Fibroblast of the conjunctiva (primary cell): ENCODE data around the gene ADAMTS14.
A peak's percentile ranks its signal among the peaks of the same experiment; 100 is the strongest.
"Not testable (repeated sequence)": the region's sequence is repeated elsewhere in the genome, so short reads cannot be mapped to it uniquely, and the experiment has no call there.

Source experiments
- DNase-seq: peaks from one replicate; pipeline ENCODE4 v3.0.0-alpha.2; 2010; ENCODE audit warnings: low read depth

ADAMTS14 gene

DNA sequence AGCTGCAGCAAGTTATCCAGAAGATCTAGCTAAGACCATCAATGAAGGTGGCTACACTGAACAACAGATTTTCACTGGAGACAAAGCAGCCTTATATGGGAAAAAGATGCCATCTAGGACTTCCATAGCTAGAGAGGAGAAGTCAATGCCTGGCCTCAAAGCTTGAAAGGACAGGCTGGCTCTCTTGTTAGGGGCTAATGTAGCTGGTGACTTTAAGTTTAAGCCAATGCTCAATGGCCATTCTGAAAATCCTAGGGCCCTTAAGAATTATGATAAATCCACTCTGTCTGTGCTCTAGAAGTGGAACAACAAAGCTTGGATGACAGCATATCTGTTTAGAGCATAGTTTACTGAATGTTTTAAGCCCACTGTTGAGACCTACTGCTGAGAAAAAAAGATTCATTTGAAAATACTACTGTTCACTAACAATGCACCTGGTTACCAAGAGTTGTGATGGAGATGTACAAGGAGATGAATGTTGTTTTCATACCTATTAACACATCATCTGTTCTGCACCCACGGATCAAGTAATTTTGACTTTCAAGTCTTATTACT is 13.6 kb upstream of the ADAMTS14 start:
- no peak for DNase-seq

DNA sequence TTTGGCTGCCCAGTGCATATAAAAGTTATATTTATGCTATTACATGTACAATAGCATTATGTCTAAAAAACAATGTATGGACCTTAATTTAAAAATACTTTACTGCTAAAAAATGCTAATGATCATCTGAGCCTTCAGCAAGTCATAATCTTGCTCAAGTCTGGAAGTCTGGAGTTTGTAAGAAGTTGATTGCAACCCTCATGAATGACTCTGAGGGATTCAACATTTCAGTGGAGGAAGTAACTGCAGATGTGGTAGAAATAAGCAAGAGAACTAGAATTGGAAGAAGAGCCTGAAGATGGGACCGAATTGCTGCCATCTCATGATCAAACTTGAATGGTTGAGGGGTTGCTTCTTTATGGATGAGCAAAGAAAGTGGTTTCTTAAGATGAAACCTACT is 13.0 kb upstream of the ADAMTS14 start:
- DNase-seq, result no peak

DNA sequence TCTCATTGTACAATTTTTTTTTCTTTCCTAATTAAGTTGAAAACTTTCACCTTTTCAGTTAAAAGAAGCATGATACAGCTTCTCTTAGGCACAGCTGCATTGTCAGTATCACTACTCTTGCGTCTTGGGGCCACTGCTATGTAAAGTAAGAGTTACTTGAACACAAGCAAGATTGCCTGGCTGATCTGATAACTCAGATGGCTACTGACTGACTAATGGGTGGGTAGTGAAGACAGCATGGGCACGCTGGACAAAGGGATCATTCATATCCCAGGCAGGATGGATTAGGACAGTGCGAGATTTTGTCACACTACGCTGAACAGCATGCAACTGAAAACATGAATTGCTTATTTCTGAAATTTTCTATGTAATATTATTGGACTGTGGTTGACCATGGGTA is 11.6 kb upstream of the ADAMTS14 start:
- DNase-seq, result no peak

DNA sequence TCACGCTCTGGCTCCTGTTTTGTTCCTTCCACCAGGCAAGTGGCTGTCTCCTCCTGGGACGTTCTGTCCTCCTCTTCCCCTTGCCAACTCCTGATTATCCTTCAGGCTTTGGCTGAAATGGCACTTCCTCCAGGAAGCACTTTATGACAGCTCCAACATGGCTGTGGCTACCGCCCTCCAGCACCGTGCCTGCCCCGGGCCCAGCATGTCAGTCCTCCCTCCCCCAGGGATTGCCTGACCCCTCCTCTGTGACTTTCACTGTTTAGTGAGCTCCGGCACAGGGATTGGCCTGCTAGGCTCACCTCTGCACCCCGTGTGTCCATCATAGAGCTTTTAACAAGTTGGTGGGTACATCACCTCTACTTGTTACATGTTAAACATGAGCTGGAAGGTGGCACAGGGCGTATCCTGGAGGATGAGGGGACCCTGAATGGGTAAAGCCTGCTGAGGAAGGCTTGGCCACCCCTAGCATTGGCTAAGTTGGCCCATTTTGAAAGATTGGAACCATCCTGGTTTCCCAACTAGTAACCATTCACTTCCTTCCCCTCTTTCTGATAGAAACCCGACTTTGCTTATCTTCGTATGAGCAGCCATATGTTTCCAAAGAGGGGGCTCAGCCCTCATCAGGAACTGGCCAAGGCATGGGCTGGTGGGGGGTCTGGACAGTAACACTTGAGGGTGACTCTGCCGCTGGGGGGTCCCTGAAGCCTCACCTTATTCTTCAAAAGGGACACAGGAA is 10.5 kb upstream of the ADAMTS14 start:
- no peak for DNase-seq

DNA sequence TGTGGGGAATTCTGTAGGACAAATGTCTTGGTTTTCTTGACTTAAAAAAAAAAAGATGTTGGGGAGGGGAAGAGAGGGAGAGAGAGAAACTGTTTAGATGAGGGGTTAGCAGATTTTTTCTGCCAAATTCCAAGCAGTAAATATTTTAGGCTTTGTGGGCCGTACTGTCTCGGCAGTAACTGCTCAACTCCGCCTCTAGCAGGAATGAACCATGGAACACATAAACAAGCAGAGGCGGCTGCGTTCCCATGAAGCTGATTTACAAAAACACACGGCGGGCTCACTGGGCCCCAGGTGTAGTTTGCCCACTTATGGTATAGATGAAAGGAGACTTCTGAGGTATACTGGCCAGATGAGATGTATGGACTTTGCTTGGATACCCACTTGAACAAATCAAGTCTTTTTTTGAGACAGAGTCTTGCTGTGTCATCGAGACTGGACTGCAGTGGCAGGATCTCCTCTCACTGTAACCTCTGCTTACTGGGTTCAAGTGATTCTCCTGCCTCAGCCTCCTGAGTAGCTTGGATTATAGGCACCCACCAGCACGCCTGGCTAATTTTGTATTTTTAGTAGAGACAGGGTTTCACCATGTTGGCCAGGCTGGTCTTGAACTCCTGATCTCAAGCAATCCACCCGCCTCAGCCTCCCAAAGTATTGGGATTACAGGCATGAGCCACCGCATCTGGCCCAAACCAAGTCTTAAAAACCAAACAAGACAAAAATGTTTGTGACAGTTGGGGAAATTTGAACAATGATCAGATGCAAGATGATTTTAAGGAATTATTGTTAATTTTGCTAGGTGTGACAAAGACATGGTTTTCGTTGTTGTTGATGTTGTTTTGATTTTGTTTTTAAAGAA is 9.7 kb upstream of the ADAMTS14 start:
- DNase-seq, result no peak

DNA sequence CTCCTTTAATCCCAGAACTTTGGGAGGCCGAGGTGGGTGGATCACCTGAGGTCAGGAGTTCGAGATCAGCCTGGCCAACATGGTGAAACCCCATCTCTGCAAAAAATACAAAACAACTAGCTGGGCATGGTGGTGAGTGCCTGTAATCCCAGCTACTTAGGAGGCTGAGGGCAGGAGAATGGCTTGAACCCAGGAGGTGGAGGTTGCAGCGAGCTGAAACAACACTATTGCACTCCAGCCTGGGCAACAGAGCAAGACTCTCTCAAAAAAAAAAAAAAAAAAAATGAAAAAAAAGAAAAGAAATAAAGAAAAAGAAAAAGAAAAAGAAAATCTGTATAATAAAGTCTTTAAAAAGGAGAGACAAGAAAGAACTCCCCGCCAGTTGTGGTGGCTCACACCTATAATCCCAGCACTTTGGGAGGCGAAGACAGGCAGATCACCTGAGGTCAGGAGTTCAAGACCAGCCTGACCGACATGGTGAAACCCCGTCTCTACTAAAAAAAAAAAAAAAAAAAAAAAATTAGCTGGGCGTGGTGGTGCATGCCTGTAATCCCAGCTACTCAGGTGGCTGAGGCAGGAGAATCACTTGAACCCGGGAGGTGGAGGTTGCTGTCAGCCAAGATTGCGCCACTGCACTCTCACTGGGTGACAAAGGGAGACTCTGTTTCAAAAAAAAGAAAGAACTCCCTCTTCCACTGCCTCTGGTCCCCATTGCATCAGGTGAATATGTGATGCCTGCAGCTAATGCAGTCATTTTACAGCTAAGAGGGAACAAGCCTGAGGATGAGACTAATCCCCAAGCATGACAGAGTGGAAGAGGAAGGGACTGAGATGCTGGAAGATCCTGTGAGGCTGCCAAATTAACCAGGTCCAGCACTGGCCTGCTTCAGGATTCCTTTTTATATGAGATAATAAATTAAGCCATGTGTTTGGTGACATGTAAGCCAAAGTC is 8.6 kb upstream of the ADAMTS14 start:
- not testable (repeated sequence) for DNase-seq

DNA sequence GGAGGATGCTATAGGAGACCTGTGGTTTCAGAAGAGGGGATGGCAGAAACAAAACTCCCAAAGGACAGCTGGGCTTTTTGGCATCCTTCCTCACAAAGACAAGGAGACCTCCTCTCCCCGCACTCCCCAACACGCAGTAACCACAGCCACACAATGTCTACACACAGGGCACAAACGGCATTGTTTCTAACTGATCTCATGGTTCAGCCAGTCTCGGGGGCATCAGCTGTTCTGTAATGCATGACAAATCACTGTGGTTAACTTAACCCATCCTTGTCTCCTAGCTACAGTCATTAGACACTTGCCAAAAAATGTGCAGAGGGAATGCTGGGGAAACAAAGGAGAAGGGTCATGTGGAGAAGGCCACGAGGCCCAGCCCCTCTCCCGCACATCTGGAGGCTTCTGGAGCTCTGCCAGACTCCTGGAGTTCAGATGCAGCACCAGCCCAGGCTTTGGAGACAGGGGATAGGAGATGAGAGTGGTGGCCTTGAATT is 7.6 kb upstream of the ADAMTS14 start:
- DNase-seq, result peak; percentile 96

DNA sequence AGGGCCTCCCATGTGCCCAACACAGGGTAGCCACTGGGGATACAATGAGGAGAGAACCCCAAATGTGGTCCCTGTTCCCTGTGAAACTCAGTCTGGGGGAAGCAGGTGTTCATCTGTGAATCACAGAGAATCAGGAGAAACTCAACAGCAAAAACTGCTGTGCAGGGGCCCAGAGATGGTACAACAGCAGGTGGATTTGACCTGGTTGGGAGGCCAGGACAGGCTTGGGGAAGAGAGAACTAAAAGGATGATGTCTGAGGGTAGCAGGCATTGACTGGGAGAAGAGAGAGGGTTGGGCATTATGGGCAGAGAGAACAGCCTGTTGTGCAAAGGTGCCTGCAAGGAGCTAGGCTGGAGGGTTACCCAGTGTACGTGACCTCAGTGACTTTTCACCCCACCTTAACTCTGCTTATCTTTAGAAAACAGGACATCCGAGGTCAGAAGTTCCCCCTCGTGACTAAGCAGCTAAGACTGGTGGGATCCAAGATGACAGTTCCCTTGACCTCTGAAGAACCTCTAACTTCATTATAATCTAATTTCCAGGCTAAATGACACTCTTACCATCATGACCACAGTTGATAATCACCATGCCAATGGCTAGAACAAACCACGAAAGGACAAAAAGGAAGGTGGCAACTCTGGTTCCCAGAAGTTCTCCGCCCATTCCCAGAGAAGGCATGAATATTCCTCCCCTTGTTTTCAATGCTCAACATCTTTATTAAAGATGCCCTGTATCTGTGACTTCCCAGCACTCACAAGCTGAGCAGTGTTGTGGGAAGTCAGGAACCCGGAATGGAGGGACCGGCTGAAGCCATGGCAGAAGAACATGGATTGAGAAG is 5.1 kb upstream of the ADAMTS14 start:
- DNase-seq, result no peak

DNA sequence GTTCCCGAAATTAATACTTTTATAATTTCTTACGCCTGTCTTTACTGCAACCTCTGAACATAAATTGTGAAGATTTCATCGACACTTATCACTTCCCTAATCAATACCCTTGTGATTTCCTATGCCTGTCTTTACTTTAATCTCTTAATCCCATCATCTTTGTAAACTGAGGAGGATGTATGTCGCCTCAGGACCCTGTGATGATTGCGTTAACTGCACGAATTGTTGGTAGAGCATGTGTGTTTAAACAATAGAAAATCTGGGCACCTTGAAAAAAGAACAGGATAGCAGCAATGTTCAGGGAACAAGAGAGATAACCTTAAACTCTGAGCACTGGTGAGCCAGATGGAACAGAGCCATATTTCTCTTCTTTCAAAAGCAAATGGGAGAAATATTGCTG is 4.5 kb upstream of the ADAMTS14 start:
- DNase-seq, result not testable (repeated sequence)

DNA sequence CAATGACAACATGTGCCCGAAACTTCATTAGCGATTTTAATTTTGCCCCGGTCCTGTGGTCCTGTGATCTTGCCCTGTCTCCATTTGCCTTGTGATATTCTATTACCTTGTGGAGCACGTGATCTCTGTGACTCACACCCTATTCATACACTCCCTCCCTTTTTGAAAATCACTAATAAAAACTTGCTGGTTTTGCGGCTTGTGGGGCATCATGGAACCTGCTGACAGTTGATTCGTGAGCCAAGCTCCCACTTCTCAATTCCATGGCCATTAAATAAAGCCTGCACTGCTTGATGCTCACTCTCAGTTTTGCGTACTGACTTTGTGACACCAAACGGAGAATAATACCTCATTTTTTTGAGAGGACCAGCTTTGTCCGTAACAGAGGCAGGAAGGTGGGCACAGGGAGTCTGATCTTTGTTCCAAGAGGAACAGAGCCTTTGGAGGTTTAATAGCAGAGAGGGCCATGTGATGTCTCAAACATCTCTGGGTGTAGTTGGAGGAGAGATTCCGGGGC is 3.8 kb upstream of the ADAMTS14 start:
- no peak for DNase-seq

DNA sequence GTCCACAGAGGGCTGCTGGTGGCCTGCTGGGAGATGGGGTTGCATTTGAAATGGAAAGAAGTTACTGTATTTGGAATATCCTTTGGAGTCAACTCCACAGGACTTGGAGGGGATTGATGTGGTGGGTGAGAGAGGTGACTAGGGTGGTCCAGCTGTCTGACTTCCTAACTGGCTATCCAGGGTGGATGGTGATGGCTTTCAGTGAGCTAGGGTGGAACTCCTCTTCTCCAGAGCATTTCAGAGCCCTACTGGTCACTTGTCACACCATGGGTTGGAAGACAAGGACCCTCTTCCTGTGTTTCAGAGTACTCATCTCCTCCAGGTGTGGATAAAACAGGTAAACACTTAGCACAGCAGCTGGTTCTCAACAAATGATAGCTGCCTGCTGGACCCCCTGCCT is 3.3 kb upstream of the ADAMTS14 start:
- DNase-seq, result no peak

DNA sequence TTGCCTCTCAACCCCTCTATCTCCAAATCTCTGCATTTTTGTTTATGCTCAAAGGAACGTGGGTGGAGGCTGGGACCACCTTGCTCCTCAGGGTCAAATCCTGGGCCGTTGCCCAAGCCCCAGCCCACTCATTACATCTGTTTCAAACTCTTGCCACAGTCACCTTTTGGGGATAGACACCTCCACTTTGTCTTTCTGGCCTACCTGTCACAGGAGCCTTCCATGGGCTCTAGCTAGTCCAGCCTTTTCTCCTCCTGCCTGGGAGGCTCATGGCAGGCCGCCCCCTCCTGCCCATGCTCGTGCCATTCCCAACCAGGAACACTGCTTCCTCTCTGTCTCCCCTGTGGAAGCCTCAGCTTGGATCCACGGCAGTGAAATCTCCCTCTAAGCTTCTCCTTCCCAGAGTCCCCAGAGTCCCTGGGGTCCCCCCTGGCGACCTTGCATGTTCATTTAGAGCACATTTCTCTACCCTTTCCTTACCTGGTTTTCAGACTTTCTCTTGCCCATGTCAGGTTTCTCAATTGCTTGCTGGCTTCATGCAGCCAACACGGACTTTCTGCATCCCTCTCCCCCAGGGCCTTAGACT is 2.5 kb upstream of the ADAMTS14 start:
- DNase-seq, result no peak

DNA sequence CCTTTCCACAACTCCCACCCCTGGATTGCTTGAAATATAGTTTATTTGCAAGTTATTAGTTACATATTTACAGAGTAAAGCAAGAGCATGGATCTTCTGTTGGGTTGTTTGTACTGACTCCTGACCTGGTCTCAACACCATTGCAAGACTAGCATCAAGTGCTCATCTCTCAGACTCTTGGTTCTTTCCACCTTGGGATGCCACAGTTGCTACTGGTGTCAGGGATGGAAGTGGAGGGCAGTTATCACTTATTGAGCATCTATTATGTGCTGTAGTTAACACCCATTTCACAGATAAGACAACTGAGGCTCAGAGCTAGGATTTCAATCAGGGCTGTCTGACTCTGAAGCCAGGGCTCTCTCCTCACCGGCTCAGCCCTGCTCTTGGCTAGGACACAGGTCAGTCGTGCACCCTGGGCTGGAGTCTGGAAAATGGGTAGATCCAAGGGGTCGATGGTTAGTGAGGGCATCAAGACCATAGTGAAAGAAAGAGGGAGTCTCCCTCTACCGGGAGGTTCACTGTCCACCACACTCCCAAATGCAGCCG is 614 bp upstream of the ADAMTS14 start:
- no peak for DNase-seq

DNA sequence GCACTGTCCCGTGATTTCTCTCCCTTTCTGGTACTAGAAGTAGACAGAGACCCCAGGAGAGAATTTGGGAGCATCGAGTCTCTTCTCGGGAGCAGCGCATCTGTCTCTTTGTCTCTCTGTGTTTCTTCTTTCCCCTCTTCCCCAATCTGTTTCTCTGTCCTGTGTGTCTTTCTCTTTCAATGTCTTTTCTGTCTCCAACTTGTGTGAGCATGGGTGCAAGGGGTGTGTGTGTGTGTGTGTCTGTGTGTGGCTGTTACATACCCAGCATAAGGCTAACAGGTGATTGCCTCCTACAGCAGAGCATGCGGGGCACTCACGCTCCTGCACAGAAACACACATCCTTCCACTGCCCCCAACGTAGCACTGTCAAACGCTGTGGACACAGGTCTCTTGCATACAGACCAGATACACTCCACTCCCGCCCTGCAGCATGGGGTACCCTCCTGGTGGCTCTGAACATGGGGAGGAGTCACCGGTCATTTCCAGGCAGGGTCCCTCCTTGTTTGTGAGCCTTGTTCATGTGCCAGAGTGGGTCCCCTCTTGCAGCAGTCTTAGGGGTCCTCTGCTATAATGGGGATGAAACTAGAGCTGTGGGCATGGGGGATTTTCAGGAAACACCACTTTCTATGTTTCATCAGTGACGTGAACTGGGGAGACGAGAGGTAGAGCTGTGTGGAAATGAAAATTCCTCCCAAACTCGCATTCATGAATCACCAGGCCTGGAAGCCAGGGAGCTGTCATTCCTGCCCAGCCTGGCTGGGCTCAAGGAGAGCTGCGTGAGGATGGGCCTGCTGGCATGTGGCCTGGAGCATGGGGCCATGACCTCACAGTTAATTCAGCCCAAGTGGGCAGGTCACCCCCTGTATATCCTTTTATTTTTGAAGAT is 980 bp downstream of the ADAMTS14 start:
- DNase-seq, result peak; percentile 26

DNA sequence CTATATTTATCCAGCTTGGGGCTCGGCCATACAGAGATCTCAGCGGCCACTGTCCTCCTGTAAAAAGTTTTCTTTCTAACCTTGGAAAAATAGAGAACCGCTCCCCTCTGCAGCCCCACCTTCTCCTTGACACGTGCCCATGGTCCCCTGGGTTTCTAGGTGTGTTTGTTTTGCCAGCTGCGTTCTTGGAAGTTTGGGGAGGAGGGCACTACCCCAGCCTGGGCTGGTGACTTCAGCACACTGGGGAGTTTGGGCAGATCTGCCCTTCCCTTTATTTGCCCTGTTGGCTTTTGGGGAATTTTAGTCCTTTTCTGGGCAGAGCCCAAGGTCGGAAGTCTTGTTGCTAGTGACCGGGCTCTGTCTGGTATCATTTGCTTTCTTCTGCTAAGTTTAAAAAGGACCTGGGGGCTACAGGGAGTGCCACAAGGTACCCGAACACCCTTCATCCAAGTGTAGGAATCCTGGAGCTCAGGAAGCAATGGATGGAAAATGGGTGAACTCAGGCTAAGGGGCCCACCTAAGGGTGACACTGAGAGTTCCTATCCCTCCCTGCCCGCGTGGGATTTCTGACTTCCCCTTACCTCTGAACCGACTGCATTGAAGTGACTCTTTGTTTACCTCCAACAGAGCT is 1.7 kb downstream of the ADAMTS14 start:
- DNase-seq, result no peak

DNA sequence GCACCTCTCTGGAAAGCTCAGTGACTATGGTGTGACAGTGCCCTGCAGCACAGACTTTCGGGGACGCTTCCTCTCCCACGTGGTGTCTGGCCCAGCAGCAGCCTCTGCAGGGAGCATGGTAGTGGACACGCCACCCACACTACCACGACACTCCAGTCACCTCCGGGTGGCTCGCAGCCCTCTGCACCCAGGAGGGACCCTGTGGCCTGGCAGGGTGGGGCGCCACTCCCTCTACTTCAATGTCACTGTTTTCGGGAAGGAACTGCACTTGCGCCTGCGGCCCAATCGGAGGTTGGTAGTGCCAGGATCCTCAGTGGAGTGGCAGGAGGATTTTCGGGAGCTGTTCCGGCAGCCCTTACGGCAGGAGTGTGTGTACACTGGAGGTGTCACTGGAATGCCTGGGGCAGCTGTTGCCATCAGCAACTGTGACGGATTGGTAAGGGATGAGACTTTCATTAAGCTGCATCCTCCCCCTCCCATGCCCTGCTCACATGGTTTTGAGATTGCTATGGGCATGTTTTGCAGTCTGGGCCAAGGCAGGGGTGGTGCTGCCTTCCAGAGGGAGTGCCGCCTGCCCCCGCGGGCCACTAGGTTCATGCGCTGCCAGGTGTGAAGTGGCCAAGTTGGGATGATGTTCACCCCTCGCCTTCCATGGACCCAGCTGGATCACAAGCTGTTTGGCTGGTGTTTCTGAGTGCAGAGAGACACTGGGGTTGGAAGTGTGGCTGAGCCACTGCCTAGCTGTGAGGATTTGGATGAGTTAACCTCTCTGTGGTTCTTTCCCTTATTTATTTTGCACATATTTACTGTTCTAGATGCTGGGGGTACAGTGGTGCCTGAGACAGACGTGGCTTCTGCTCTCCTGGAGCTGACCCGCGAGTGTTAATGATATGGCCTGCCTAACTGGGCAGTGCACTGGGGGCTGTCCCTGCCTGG is 2.5 kb downstream of the ADAMTS14 start:
- no peak for DNase-seq

DNA sequence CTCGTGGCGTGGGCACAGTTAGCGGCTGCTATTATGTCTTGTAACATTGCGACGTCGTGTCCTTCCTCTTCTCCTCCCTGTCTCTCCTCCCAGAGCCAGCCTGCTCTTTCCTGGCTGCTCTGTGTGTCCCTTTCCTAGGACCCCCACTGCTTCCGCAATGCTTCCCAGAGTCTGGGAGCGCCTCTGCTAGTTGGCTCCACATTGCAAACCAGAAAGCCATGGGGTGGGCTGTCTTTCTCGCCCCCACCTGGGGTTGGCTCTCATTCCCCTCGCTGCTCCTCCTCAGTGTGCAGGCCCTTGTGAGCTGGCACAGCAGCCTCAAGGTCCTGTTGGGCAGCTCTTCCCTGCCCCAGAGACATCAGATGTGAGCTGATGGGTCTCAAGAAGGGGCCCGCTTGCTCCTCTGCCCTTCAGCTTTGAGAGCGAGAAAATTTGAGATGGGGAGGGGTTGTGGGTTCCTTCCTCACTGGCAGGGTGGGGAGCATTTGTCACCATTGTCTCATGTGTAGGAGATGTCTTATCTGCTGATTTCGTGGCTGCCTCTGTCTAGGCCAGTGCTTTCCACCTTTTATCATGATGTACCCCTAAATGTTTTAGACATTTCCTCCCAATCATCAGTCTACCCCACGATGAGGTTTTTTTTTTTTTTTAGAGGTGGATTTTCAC is 3.3 kb downstream of the ADAMTS14 start:
- DNase-seq, result no peak
